HG03521 (cell line): ENCODE data around the gene ASIC4.

Experiments
- ATAC-seq: cut with Tn5 transposase; IDR thresholded peaks from one replicate; pipeline ENCODE4 v1.9.1; 2021; ENCODE audit warnings: mild to moderate bottlenecking, moderate library complexity; ENCODE audit not compliant: unreplicated experiment

The ASIC4 gene, protein sequence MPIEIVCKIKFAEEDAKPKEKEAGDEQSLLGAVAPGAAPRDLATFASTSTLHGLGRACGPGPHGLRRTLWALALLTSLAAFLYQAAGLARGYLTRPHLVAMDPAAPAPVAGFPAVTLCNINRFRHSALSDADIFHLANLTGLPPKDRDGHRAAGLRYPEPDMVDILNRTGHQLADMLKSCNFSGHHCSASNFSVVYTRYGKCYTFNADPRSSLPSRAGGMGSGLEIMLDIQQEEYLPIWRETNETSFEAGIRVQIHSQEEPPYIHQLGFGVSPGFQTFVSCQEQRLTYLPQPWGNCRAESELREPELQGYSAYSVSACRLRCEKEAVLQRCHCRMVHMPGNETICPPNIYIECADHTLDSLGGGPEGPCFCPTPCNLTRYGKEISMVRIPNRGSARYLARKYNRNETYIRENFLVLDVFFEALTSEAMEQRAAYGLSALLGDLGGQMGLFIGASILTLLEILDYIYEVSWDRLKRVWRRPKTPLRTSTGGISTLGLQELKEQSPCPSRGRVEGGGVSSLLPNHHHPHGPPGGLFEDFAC

DNA sequence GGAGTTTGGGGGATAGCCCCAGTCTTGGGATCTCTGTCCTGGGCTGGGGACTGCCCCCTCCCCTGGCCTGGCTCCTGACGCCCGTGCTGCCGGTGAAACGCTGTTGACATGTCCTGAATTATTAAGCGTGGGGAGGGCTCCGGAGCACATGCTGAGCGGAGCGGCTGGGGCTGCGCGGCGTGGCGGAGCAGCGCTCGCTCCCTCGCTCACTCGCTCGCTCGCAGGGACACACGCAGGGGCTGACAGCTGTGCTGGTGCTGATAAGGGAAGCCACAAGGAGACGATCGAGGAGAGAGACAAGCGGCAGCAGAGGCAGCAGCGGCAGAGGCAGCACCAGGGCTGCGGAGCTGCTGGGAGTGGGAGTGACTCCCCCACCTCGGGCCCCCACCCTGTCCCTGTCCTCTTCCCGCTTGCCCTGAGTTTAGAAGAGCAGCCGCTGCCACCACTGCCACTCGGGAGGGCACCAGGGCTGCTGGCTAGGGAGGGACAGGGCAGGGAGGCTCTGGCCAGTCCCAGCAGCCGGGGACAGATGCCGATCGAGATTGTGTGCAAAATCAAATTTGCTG, at the start of gene ASIC4:
Gene ASIC4 (plus strand): TSS at position 287 of the 566 bp plus-strand sequence. CDS start 243 bp downstream, at position 530.
- no peak for ATAC-seq

DNA sequence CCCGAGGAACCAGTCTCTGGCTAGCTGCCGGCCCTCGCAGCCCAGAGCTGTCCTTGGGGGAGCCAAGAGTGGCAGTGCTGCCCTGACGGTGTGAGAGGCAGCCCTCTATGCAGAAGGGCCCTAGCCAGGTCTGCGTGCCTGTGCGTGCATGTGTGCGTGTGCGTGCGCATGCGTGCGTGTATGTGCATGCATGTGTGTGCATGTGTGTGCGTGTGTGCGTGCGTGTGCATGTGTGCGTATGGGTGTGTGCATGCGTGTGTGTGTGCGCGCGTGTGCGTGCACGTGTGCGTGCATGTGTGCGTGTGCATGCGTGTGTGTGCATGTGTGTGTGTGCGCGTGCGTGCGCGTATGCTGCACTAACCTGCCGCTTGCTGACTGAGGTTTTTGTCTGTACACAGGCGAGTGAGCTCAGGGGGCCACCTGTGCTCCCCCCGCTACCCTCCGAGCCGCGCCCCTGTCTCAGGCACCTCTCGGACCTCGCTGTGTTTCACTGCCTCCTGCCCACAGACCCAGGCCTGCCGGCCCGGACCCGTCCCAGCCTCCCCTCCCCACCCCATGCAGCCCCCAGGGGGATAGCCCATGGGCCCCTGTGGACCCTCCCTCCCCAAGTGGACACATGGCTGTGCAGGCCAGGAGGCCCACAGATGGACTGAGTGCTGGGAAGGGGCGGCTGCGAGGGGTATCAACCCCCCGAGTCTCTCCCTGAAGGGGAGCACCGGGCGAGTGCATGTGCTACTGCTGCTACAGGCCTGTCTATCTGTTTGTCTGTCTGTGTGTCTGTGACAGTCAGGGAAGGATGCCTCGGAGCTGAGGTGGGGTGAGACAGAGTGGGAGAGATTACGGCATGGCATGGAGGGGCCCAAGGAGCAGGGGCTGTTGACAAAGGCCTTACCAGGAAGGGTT, 48.4 kb upstream of the ASIC4 start:
- no peak for ATAC-seq

DNA sequence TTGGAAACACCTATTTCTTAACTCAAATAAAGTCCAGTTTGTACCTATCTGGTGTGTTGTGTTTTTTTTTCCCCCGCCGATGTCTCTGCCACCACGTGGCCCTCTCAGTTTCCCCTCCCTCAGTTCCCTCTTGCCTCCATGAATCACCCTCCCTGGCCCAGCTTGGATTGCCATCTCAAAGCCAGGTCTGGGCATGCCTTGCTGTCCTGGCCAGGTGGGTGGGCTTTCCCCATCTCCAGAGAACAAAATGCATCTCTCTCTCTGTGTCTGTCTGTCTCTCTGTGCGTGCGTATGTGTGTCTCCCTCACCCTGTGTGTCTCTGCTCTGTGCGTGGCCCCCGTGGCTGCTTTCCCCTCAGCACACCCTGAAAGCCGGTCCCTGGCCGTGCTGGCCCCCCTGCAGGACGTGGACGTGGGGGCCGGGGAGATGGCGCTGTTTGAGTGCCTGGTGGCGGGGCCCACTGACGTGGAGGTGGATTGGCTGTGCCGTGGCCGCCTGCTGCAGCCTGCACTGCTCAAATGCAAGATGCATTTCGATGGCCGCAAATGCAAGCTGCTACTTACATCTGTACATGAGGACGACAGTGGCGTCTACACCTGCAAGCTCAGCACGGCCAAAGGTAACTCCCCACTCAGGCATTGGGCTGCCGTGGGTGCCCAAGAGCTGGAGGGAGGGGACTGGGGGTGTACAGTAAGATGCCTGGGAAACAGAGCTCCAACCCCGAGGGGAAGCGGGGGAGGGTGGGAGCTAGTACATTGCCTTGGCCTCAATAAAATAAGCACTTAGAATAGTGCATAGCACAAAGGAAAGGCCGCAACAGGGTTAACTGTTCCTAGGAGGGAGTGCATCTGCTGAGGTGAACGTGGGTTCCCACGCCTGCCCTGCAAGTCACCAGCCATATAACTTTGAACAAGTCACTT, 47.2 kb upstream of the ASIC4 start:
- ATAC-seq: no peak

DNA sequence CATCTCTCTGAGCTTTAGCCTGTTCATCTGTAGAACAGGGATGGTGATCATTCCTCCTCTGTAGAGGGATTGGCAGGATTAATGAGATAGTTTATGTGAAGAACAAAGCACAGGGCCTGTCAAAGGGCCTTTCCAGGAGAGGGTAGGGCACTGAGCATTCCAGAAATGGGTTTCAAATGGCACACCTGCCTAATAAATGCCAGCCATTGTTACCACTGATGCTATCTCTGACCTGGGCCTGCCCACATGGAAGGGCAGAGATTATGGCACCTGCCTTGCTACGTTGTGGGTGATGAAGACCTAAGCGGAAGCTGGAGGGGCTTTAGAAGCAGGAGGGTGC, 46.6 kb upstream of the ASIC4 start:
- no peak for ATAC-seq

DNA sequence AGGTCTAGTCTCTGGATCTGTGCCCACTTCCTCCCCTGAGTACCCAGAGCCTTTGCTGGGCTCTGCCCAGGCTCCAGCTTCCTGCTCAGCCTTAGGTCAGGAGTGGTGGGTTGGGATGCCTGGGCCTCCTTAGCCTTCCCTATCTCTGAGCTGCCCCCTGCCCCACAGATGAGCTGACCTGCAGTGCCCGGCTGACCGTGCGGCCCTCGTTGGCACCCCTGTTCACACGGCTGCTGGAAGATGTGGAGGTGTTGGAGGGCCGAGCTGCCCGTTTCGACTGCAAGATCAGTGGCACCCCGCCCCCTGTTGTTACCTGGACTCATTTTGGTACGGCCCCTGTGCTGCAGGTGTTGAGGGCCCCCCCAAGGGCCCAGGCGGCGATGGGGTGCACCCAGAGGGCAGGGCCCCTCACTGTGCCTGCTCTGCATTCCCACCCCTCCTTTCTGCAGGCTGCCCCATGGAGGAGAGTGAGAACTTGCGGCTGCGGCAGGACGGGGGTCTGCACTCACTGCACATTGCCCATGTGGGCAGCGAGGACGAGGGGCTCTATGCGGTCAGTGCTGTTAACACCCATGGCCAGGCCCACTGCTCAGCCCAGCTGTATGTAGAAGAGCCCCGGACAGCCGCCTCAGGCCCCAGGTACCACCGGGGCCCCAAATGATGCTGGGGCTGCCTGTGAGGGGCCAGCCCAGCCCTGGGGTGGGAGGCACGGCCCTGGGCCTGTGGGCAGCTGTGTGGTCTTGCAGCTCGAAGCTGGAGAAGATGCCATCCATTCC, 45.7 kb upstream of the ASIC4 start:
- no peak for ATAC-seq

DNA sequence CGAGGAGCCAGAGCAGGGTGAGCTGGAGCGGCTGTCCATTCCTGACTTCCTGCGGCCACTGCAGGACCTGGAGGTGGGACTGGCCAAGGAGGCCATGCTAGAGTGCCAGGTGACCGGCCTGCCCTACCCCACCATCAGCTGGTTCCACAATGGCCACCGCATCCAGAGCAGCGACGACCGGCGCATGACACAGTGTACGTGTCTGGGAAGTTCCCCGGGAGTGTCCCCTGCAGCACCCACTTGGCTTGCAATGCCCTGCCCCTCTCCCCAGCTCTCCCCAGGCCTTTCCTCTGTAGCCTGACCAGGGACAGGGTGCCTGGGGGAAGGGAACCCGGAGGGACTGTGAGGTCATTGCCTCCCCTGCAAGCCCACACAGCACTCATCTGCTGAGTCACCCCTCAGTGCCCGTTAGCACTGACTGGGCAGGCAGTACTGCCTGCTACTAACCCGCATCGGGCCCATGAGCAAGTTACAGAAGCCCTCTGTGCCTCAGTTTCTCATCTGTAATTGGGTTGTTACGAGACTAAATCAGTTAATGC, 45.0 kb upstream of the ASIC4 start:
- ATAC-seq: no peak

DNA sequence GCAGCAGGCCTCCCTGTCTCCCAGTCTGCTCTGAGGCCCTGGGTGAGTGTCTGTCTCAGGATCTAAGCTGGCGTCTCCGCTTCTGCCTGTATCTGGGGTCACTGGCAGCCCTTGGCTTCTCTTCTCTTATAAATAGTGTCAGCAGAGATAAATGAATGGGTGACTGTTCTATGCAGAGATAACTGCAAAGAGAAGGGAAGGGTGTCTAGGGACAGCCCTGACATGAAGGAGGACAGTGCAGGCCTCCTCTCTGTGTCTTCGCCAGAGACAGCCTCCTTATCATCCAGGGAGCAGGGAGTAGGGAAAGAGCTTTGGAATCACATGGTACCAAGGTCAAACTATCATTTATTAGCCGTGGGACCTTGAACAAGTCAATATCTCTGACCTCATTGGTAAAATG, 43.9 kb upstream of the ASIC4 start:
- no peak for ATAC-seq

DNA sequence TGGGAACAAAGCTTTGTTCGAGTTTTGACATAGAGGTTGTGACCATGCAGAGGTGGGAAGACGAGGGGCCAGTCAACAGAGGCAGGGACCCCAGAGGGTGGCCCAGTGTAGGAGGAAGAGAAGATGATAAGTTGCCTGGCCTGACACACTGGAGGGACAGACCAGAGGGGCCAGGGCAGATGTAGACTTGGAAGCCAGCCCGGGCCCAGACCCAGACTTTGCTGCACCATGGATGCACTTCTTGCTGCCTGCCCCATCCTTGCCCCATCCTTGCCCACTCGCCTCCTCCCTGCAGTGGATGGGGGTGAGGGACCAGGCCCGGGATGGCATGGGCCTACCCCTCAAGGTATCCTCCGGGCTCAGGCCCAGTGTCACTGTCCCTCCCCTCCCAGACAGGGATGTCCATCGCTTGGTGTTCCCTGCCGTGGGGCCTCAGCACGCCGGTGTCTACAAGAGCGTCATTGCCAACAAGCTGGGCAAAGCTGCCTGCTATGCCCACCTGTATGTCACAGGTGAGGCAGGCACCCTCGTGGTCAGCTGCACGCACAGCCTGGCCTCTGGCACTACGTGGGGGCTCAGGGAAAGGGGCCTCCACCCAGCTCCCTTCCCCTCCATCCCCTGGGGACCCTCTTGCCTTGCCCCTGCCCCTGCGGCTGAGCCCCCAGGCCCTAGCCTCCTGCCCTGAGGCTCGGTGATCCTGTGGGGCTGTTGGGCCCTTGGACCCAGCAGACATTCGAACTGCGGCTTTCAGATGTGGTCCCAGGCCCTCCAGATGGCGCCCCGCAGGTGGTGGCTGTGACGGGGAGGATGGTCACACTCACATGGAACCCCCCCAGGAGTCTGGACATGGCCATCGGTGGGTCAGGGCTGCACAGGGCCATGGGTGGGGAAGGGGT, 42.6 kb upstream of the ASIC4 start:
- no peak for ATAC-seq

DNA sequence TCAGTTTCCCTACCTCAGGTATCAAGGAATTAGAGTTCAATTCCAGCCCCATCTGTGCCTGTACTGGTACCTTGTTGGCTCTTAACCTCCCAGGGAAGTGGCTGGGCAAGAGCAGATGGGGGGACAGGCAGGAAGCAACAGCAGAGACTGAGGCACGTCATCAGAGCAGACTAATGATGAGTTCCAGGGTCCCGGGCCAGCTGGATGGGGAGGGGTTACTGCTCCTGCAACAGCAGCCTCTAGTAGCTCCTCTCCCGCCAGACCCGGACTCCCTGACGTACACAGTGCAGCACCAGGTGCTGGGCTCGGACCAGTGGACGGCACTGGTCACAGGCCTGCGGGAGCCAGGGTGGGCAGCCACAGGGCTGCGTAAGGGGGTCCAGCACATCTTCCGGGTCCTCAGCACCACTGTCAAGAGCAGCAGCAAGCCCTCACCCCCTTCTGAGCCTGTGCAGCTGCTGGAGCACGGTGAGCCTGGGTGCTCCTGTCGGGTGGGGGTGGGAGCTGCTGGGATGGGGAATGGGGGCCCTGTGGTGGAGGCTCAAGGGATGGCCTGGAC, 41.6 kb upstream of the ASIC4 start:
- ATAC-seq: no peak

DNA sequence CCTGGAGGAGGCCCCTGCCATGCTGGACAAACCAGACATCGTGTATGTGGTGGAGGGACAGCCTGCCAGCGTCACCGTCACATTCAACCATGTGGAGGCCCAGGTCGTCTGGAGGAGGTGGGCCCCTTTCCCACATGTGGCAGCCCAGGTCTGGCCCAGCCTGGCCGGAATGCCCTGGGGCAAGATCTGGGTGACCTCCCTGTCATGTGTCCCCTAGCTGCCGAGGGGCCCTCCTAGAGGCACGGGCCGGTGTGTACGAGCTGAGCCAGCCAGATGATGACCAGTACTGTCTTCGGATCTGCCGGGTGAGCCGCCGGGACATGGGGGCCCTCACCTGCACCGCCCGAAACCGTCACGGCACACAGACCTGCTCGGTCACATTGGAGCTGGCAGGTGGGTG, 40.8 kb upstream of the ASIC4 start:
- no peak for ATAC-seq

DNA sequence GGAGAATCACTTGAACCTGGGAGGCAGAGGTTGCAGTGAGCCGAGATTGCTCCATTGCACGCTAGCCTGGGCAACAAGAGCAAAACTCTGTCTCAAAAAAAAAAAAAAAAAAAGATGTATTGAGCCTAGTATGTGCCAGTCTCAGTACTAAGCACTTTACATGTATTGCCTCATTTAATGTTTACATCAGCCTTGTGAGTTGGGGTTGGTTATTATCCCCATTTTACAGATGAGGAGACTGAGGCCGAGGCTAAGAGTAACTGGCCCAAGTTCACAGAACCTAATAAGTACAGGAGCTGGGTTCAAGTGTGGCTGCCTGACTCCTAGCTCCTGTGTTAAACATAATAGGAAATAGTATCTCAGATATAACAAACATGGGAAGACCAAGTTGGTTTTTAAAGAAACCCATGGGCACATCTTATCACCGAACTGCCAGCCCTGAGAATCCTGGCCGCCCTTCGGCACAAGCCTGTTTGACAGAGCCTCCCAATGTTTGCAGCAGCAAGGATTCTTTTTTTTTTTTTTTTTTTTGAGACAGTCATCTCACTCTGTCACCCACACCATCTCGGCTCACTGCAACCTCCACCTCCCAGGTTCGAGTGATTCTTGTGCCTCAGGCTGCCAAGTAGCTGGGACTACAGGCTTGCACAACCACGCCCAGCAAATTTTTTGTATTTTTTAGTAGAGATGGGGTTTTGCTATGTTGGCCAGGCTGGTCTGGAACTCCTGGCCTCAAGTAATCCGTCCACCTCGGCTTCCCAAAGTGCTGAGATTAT, 39.8 kb upstream of the ASIC4 start:
- ATAC-seq: no peak

DNA sequence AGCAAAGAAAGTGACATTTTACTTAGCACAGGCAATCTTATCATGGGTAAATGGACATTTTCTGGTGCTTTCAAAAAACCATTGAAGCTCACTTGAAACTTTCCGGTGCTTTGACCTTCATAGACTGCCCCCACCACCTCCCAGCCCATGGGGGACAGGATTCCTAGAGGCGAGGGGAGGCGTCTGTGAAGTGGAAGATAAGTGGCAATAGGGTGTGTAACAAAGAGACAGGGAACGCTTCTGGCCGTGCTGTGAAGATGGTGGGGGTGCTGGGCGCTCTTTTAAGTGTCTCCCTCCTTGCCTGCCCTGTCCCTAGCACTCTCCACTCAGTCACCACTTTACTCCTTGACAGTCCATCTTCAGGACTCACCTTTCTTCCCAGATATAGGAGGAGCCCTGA, 39.0 kb upstream of the ASIC4 start:
- no peak for ATAC-seq

DNA sequence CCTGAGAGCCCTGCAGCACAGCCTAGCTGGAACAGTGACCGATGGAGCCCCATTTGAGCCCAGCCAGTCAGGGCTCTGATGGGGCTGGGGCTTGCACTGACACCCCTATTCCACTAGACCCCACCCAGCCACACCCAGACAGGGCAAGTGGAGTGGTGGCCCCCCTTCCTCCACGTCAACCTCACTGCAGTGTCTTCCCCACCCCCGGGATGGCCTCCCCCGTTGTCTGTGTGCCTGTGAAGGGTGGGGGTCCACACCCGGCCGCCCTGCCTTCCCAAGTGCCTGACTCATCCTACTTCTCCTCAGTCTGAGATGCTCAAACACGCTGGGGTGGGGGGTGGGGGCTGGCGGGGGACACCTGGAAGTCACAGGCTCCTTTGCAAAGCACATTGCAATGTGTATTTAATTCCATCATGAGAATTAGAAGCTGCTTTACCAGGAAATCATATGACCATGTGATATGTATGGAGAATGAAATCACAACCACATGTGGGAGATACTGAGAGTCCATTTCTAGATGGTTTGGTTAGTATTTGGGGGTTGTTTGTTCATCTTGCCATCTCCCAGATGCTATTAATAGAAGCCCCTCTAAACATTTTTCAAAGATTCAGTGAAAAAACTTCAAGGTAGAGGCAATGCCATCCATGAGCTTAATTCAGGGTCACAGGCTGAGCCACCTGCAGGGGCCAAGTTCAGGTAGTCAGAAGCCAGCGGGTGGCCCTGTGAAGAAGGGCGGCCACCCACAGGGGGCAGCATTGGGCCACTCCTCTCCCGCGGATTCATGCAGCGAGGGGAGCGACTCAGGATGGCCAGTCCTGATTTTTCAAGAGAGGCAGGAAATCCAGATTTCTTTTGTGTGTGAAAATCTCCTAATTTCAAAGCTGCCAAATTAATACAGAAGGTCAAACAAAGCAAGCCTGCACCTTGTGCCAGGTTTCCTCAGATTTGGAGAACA, 38.3 kb upstream of the ASIC4 start:
- no peak for ATAC-seq

DNA sequence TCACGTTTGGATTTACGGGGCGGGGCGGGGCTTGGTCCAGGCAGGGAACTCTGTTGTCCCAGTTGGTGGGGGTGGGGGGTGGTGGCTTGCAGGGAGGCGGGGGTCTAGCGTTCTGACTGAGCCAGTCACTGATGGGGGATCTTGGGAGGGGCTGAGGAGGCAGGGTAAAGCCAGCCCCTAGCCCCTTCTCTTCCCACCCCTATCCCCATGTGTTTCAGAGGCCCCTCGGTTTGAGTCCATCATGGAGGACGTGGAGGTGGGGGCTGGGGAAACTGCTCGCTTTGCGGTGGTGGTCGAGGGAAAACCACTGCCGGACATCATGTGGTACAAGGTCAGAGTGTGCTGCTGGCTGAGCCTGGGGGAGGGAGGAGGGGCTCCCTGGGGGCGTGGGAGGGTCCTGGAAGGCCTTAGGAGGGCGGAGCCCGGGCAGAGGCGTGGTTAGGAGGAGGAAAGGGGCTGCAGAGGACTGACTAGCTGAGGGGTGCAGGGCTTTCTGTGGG, 37.6 kb upstream of the ASIC4 start:
- no peak for ATAC-seq

DNA sequence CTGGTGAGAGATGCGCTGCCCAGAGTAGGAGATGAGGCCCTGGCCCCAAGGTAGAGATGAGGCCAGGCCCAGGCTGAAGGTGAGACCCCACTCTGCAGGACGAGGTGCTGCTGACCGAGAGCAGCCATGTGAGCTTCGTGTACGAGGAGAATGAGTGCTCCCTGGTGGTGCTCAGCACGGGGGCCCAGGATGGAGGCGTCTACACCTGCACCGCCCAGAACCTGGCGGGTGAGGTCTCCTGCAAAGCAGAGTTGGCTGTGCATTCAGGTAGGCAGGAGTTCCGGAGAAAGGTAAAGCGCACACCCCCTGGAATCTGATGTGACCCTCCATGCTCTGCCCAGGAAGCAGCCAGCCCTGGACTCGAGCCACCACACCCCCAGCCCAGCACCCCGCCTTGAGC, 37.1 kb upstream of the ASIC4 start:
- ATAC-seq: no peak

DNA sequence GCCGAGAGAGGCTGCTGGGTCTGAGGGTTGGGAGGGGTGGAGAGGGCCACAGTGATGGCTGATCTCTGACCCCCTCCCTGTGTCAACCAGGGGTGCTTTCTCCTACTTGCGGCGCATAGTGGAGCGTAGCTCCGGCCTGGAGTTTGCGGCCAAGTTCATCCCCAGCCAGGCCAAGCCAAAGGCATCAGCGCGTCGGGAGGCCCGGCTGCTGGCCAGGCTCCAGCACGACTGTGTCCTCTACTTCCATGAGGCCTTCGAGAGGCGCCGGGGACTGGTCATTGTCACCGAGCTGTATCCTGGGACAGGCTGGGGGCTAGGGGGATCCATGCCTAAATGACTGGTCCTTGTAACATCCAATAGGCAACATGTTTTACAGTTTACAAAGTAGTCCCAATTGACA, 36.5 kb upstream of the ASIC4 start:
- ATAC-seq: no peak
